AG08396 (cell line): ENCODE measurements around the gene ZNF324.
A peak's percentile ranks its signal among the peaks of the same experiment; 100 is the strongest.
"Not testable (repeated sequence)": the region's sequence is repeated elsewhere in the genome, so short reads cannot be mapped to it uniquely, and the experiment has no call there.

Experiments
- DNase-seq: peaks from one replicate; pipeline ENCODE4 v3.0.0; 2012; ENCODE audit warnings: low spot score, mixed read lengths

Gene ZNF324

DNA sequence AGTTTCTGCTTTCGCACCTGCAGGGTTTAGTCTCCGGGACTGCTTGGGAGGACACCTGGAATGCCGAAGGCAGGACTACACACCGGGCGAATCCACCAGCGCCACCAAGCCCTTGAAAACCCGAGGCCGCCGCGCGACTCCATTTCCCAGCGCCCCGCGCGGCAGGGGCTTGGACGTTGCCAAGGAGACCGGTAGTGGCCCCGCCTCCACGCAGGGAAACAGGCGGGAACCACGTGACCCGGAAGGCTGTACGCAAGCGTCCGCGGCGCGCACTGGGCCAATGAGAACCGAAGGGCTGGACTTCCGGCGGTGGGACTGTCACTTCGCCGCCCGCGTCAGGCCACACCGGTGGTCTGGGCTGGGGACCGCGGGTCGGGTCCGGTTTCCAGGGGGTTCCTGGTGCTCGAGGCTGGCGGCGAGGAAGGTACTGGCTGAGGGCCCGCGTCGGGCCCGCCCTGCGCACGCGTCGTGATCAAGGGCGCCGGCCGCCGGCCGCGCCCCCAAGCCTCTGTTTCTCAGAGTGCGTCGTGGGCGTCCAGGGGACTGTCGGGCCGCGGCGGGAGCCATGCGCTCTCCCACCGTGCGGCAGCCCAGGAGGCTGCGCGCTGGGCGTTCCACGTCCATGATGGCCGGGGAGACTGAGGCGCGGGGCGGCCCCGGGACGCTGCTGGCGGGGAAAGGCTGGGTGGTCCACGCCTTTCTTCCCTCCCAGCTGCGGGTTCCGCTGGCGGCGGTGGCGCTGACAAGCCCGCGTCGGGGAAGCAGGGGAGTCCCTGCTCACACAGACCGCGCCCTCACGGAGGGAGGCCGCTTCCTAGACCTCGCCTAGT is at the start of gene ZNF324:
Gene ZNF324, plus strand, starts transcription at position 321 of the 830 bp plus-strand sequence. CDS start 2,106 bp downstream, outside the sequence.
- DNase-seq: peak; percentile 99

DNA sequence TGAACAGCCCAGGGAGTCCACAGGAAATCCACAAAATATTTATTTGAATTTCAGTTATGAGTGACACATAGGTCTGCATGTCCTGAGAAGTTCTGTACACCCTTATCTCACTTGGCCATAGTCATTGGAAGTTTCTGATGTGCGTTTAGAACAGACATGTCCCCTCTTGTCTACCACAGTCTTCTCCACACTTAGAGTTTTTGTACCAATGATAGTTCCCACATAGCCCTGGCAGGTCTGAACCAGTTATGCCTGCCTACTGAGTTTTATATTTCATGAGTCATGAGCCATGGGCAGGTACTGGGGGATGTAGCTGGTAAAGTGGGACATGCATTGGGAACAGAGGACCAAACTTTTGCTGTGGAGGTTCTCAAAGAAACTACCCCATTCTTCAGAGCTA is 38.3 kb upstream of the ZNF324 start:
- no peak for DNase-seq

DNA sequence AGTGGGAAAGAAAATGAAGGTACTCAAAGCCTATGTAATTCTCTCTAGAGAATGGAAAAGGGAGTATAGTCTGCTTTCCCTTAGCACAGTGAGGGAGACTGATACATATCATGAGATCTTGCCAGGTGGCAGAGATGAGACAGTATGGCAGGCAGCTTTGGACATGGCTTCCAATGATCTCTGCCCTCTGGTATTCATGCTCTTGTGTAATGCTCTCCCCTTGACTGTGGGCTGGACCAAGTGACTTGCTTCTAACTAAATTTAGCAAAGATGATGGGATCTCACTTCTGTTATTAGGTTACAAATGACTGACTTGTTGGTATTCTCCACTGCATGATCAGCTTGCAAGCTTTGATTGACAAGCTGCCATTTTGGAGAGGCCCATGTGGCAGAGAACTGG is 37.1 kb upstream of the ZNF324 start:
- DNase-seq: no peak

DNA sequence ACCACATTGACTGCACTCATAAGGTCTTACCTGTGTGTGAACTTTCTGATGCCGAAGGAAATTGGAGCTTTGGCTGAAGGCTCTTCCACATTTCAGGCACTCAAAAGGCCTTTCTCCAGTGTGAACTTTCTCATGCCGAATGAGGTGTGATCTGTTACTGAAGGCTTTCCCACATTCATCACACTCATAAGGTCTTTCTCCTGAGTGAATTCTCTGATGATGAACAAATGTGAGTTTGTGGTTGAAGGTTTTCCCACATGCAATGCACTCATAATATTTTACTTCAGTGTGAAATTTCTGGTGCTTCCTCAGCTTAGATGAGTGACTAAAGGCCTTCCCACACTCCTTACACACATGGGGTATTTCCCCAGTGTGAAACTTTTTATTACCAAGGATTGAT is 32.7 kb upstream of the ZNF324 start:
- DNase-seq: no peak

DNA sequence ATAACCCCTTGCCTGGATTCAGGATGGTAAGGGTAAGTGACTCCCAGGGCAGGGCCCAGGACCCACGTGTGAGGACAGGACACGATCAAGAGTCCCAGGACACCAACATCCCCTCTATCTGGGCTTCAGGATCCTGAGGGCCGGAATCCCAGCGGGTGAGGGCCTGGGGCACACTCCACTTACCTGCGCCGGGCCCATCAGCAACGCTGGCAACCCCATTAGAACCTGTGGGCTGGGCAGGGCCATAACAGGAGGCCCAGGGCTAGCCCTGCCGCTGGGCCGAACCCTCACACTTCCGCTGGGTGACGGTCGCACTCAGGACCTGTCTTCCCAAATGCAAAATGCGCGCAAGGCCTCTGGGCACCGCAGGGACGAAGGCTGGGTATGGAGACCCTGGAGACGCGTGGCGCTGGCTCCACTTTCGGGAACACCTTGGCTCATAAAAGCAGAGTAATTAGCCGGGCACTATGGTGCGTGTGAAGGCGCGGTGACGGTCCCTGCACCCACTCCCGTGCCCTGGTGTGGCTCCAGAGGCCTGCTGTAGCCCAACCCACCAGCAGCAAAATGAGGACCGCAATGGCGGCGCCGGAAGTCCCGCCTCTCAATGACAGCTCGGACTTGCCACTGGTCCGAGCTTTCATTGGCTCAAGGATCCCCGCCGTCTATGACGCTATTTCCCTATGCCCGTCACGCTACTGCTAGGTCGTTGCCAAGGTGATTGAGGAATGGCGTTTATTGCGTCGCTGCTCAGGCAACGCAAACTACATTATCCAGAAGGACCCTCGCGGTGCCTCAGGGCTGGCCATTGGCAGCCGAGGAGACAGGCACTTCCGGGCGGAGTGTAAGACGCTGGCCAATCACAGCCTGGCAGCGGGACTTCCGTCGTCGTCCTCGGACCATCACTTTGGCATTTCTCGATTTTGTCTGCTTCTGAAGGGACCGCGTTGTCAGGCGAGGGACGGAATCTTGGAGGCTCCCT is 27.0 kb upstream of the ZNF324 start, which contains the start of gene ZNF132:
Gene ZNF132, minus strand, starts transcription at position 578 of the 979 bp plus-strand sequence. Its CDS starts 332 bp downstream, at position 246.
- DNase-seq: peak; percentile 98

DNA sequence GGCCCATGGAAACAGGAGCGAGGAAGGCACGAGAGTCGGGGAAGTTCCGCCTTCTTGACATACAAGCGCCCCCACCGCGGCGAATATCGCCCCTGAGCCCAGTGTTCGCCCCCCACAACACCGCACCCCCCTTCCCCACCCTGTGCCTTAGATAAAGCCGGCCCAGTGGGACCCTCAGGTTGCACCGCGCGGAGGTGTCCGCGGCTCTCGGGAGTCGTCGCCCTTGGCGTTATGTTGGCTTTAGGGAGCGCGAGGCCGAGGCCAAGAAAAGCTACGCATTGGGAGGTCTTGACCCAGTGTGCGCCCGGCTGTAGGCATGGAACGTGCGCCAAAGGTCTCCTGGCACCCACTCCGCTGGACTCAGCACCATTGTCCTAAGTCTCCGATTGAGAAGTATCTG is 26.3 kb upstream of the ZNF324 start:
- DNase-seq: no peak

DNA sequence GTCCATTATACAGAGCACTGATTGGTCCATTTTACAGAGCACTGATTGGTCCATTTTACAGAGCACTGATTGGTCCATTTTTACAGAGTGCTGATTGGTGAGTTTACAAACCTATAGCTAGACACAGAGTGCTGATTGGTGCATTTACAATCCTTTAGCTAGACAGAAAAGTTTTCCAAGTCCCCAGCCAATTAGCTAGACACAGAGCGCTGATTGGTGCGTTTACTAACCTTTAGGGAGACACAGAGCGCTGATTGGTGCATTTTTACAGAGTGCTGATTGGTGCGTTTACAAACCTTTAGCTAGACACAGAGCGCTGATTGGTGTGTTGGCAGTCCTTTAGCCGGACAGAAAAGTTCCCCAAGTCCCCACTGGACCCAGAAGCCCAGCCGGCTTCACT is 23.9 kb upstream of the ZNF324 start:
- not testable (repeated sequence) for DNase-seq

DNA sequence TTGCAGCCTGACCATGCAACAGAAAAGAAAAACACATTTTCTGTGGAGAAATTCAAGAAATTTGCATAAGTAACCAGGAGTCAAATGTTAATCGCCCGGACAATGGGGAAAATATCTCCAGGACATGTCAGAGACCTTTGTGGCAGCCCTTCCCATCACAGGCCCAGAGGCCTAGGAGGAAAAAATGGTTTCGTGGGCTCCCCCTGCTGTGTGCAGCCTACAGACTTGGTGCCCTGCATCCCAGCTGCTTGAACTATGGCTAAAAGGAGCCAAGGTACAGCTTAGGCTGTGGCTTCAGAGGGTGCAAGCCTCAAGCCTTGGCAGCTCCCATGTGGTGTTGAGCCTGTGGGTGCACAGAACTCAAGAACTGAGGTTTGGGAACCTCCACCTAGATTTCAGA is 18.0 kb upstream of the ZNF324 start:
- DNase-seq: not testable (repeated sequence)

DNA sequence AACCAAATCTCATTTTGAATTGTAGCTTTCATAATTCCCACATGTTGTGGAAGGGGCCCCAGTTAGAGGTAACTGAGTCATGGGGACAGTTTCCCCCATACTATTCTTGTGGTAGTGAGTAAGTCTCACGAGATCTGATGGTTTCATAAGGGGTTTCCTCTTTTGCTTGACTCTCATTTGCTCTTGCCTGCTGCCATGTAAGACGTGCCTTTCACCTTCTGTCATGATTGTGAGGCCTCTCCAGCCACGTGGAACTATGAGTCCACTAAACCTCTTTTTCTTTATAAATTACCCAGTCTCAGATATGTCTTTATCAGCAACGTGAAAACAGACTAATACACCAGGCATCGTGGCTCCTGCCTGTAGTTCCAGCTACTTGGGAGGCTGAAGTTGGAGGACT is 16.9 kb upstream of the ZNF324 start:
- DNase-seq: not testable (repeated sequence)

DNA sequence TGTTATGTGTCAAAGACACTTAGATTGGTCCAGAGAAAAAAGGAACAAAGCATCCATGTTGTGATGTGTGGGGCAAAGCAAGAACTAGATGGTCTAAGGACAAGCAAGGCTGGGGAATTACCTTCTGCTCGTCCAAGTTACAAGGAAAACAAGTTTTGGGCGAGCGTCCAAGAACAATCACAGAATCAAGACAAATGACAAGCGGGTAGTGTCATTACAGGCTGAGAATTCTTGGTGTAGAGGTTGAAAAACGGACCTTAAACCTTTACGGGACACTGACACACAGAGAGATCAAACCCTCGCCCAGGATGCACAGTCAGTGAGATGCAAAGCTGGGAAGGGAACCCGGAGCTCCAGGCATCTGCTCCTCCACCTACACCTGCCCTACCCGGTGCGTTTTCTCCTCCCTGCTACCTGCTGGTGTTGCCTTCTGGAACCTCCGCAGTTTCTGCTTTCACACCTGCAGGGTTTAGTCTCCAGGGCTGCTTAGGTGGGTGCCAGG is 16.0 kb upstream of the ZNF324 start:
- DNase-seq: no peak

DNA sequence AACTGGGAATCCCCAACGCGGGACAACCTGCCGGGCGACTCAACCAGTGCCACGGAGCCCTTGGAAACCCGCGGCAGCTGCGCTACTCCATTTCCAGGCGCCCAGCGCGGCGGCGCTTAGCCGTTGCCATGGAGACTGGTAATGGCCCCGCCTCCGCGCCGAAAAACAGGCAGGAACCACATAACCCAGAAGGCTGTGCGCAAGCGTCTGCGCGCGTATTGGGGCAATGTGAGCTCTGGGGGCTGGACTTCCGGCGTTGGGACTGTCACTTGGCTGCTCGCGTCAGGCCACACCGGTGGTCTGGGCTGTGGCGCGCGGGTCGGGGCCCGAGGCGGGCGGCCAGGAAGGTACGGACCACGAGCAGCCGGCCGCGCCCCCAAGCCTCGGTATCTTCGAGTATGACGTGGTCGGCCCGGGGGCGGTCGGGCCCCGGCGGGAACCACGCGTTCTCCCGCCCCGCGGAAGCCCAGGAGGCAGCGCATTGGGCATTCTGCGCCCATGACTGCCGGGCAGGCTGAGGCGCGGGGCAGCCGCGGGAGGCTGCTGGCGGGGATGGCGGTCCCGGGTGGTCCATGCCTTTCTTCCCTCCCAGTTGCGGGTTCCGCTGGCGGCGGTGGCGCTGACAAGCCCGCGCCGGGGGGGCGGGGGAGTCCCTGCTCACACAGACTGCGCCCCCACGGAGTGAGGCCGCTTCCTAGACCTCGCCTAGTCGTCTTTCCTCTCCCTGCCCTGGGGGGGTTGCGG is 15.3 kb upstream of the ZNF324 start, which contains the start of gene ZNF324B:
Gene ZNF324B, plus strand, starts transcription at position 265 of the 744 bp plus-strand sequence. CDS start 2,080 bp downstream, outside the sequence.
- peak; percentile 97 for DNase-seq

DNA sequence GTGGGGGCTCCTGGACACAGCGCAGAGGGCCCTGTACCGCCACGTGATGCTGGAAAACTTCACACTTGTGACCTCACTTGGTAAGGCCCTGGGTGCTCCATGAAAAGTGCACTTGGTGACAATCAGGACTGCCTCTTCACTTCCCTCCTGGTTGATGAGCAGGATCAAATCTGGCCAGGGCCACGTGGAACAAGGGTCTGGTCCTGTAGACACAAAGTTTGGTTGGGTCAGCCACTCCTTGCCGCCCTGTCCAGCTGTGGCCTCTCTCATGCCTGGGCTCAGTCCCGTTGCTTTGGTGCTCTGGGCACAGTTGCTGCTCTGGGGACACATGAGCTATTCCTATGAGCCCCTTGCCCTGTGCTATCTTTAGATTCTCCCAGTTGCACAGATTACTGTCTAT is 13.1 kb upstream of the ZNF324 start:
- DNase-seq: no peak

DNA sequence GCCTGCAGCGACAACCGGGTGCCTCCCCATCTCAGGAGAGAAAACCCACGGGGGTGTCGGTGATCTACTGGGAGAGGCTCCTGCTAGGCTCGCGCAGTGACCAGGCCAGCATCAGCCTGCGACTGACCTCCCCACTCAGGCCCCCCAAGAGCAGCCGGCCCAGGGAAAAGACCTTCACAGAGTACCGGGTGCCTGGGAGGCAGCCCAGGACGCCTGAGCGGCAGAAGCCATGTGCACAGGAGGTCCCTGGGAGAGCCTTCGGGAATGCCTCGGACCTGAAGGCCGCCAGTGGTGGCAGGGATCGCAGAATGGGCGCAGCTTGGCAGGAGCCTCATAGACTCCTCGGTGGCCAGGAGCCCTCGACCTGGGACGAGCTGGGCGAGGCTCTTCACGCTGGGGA is 11.6 kb upstream of the ZNF324 start:
- no peak for DNase-seq

DNA sequence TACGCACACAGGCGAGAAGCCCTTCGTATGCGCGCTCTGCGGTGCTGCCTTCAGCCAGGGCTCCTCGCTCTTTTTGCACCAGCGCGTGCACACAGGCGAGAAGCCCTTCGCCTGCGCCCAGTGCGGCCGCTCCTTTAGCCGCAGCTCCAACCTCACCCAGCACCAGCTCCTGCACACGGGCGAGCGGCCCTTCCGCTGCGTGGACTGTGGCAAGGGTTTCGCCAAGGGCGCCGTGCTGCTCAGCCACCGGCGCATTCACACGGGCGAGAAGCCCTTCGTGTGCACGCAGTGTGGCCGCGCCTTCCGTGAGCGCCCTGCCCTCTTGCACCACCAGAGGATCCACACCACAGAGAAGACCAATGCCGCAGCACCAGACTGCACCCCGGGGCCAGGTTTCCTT is 10.8 kb upstream of the ZNF324 start:
- DNase-seq: no peak

DNA sequence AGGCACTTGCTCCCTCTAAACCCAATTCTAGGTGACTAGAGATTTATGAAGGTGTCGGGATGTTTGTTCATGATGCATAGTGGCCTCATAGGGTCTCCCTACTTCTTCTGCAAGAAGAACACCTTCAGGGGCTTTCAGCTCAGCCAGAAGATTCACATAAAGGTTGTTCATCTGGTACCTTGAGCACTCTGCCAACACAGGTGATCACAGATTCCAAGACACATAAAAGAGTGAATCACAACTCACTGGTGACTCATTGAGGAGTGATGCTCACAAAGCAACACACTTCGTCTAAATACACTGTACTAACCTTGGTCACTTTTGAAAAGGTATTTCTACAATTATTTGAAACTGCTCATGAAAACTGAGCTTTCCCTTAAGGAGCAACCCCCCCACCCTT is 6.8 kb upstream of the ZNF324 start:
- no peak for DNase-seq

DNA sequence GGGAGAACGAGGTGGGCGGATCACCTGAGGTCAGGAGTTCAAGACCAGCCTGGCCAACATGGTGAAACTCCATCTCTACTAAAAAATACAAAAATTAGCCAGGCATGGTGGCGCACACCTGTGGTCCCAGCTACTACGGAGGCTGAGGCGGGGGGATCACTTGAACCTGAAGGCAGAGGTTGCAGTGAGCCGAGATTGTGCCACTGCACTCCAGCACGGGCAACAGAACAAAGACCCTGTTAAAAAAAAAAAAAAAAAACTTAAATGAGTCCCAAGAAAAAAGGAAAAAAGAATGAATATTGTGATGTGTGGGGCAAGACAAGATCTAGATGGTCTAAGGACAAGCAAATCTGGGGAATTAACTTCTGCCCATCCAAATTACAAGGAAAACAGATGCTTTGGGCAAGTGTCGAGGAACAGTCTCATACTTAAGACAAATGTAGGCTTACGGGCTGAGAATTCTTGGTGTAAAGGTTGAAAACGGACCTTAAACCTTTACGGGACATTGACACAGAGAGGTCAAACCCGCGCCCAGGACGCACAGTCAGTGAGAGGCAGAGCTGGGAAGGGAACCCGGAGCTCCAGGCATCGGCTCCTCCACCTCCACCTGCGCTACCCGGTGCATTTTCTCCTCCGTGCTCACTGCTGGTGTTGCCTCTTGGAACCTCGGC is 656 bp upstream of the ZNF324 start:
- DNase-seq: no peak

DNA sequence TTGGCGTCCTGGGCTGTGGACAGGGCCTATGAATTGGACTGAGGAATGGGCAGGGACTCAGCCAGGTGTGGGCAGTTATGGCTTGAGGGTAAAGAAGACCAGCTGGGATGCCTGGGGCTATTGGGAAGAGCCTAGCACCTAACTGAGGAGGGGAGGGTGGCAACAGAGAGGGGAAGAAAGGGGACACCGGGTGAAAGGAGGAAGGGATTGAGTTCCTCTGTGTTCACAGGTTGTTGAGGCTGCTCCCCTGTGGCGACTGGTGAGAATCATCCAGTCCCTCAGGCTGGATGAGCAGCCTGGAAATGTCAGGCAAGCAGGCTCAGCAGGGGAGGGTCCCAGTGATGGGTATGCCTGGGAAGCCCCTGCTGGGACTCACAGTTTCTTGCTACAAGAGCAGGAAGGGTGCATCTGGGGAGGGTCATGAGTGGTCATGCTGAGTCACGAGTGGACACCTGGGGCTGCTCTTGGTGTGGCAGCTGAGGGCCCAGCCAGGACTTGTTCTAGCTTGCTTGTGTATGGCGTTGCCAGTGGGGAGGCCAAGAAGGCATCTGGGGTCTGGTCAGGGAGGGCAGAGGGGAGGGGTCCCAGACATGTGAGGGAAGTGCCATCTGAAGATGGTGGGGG is 1.4 kb downstream of the ZNF324 start:
- no peak for DNase-seq

DNA sequence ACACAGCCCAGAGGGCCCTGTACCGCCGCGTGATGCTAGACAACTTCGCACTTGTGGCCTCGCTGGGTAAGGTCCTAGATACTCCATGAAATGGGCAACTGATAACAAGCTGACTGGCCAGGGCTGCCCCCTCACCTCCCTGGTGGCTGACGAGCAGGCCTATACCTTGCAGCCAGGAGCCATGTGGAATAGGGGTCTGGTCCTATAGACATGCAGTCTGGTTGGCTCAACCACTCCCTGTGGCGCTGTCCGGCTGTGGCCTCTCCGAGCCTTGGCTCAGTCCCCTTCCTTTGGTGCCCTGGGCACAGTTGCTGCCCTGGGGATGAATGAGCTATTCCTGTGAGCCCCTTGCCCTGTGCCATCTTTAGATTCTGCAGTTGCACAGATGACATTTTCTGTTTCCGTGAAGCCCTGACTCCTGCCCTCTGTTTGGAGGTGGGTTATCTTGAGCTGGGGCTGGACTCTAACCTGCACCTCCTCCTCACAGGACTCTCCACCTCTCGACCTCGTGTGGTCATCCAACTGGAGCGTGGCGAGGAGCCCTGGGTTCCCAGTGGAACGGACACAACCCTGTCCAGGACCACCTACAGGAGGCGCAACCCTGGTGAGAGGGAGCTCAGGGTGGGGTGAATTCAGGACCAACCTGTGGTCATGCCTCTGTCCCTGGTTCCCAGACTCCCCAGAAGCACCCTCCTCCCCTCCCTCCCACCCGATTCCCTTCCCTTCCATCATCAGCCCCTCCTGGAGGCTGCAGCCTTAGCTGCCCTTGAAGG is 2.5 kb downstream of the ZNF324 start:
- DNase-seq: no peak

DNA sequence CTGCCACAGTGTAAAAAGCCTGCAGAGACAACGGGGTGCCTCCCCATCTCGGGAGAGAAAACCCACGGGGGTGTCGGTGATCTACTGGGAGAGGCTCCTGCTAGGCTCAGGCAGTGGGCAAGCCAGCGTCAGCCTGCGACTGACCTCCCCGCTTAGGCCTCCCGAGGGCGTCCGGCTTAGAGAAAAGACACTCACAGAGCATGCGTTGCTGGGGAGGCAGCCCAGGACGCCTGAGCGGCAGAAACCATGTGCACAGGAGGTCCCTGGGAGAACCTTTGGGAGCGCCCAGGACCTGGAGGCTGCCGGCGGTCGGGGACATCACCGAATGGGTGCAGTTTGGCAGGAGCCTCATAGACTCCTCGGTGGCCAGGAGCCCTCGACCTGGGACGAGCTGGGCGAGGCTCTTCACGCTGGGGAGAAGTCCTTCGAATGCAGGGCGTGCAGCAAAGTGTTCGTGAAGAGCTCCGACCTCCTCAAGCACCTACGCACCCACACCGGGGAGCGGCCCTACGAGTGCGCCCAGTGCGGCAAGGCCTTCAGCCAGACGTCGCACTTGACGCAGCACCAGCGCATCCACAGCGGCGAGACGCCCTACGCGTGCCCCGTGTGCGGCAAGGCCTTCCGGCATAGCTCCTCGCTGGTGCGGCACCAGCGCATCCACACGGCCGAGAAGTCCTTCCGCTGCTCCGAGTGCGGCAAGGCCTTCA is 4.1 kb downstream of the ZNF324 start:
- DNase-seq: not testable (repeated sequence)
